Fibroblast of lung (primary cell): ENCODE data around the gene CHFR. TPM values are rescaled to one million over a fixed set of nuclear protein-coding genes. Genes with fewer than 3 reads are reported as not detected.

Source experiments
- DNase-seq, 2 donors: peaks; one replicate each; pipeline versions ENCODE4 v3.0.0 to v3.0.0-alpha.2; 2010; ENCODE audit warnings: low read depth in 2 of 2
- H2AFZ ChIP-seq: 2 replicates; pipeline ENCODE4 v1.5.1; 2012; ENCODE audit warnings: low read length, control low read depth, inconsistent platforms
- H3K27ac ChIP-seq: 2 replicates; pipeline ENCODE4 v1.5.1; 2011; ENCODE audit warnings: low read length, control low read depth; ENCODE audit not compliant: insufficient read depth
- H3K27me3 ChIP-seq: 2 replicates; pipeline ENCODE4 v1.5.1; 2011; ENCODE audit warnings: mild to moderate bottlenecking, low read length; ENCODE audit not compliant: control insufficient read depth, insufficient read depth
- H3K36me3 ChIP-seq: 2 replicates; pipeline ENCODE4 v1.5.1; 2011; ENCODE audit warnings: low read length; ENCODE audit not compliant: control insufficient read depth, insufficient read depth
- H3K4me1 ChIP-seq: 2 replicates; pipeline ENCODE4 v1.5.1; 2011; ENCODE audit warnings: low read length; ENCODE audit not compliant: control insufficient read depth, insufficient read depth; ENCODE audit errors: extremely low read depth
- H3K4me2 ChIP-seq: 2 replicates; pipeline ENCODE4 v1.5.1; 2011; ENCODE audit warnings: low read length, control low read depth; ENCODE audit not compliant: insufficient read depth; ENCODE audit errors: extremely low read depth
- H3K4me3 ChIP-seq, 4 experiments: fragments of 200-600 bp in 1 of 4; sonication (generic) in 1 of 4; replicated peaks in 1 of 4; 2 replicates each; pipeline ENCODE4 v1.5.1; 2011 to 2016; ENCODE audit warnings: low read length in 4 of 4, low read depth in 3 of 4, mild to moderate bottlenecking in 3 of 4, control low read depth in 2 of 4, inconsistent platforms in 1 of 4, mixed read lengths in 1 of 4; ENCODE audit not compliant: insufficient read depth in 1 of 4; ENCODE audit errors: control extremely low read depth in 1 of 4
- H3K79me2 ChIP-seq: 2 replicates; pipeline ENCODE4 v1.5.1; 2012; ENCODE audit warnings: mild to moderate bottlenecking, low read length, inconsistent platforms; ENCODE audit not compliant: control insufficient read depth, insufficient read depth
- H3K9ac ChIP-seq: 2 replicates; pipeline ENCODE4 v1.5.1; 2011; ENCODE audit warnings: mild to moderate bottlenecking, low read length, control low read depth; ENCODE audit not compliant: insufficient read depth
- H3K9me3 ChIP-seq: 2 replicates; pipeline ENCODE4 v1.5.1; 2012; ENCODE audit warnings: low read depth, low read length; ENCODE audit not compliant: control insufficient read depth, insufficient read depth
- H4K20me1 ChIP-seq: 2 replicates; pipeline ENCODE4 v1.5.1; 2011; ENCODE audit warnings: low read length; ENCODE audit not compliant: control insufficient read depth, insufficient read depth; ENCODE audit errors: extremely low read depth
- EZH2 ChIP-seq: IDR thresholded peaks from 2 replicates; pipeline ENCODE4 v1.5.1; 2012; ENCODE audit warnings: low read length, control low read depth, mild to moderate bottlenecking; ENCODE audit errors: missing control alignments
- polyA plus RNA-seq, 2 donors: library from polyadenylated mRNA; depleted of rRNA in 1 of 2; stranded (reverse) in 1 of 2; unstranded in 1 of 2; fragments of >200 nt; gene quantifications; 2 replicates each; pipeline ENCODE4 v1.2.1, GENCODE V29; 2011 to 2012; ENCODE audit warnings: missing spikeins in 1 of 2
- total RNA-seq: library from RNA; depleted of rRNA; stranded (reverse); fragments of >200 nt; gene quantifications from 2 replicates; pipeline ENCODE4 v1.2.1, GENCODE V29; 2014
- TF ChIP-seq, protein P1 (sequence below), 2 donors: IDR thresholded peaks in 1 of 2; conservative IDR thresholded peaks in 1 of 2; 1 replicate in 1 of 2; 2 replicates in 1 of 2; pipeline ENCODE4 v1.5.1; 2011 to 2012; ENCODE audit warnings: low read length in 2 of 2, control low read depth in 1 of 2, inconsistent platforms in 1 of 2, low read depth in 1 of 2, mild to moderate bottlenecking in 1 of 2

The CHFR gene
- total and polyA plus RNA-seq, 2 donors (not counting 1 experiment from before 2014, with no cell fraction given): 24.3 to 28.2 TPM

DNA sequence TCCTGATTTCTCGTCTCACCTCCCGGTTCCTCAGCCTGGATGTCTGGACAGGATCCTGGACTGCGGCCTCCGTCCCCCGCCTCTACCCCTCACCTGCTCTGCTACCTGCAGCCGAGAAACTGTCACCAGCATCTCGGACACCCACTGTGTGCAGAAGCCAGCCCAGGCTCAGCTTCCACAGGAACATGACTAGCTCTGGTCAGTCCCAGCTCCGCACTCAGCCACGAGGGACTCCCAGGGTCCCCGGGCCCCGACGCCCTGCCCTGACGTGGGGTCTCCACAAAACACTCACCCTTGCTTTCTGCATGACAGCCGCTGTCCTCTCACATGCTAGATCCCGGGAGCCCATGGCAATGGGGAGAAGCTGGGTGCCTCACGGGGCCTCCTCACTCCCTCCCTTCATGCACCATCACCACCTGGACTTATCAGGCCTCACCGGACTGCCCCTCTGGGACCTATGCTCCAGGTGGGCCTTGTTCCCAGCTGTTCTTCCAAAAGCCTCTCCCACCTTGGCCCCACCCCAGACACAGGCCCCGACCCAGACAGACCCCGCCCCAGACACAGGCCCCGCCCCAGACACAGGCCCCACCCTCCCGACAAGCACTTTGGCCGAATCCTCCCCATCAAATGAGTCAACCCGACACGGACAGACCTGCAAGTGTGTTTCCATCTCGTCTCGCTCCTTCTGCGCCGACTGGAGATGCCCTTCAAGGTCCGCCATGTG, 98.9 kb downstream of the CHFR start:
- Histone ChIP-seq H3K9ac (no peak overlapping the region), H4K20me1 (no peaks in the 10 kb centered on the region), H3K4me2 (no peak overlapping the region), H3K79me2 (peaks cover 14% of the 10 kb centered on the region), H3K4me3 (no peak overlapping the region), H3K36me3 (peaks cover 41% of the 10 kb centered on the region), H3K27me3 (no peaks in the 10 kb centered on the region), H3K27ac (no peak overlapping the region), H2AFZ (no peak overlapping the region), H3K4me1 (peaks cover 2% of the 10 kb centered on the region), H3K9me3 (no peaks in the 10 kb centered on the region)
- no peak for DNase-seq
- TF ChIP-seq, protein P1, sequence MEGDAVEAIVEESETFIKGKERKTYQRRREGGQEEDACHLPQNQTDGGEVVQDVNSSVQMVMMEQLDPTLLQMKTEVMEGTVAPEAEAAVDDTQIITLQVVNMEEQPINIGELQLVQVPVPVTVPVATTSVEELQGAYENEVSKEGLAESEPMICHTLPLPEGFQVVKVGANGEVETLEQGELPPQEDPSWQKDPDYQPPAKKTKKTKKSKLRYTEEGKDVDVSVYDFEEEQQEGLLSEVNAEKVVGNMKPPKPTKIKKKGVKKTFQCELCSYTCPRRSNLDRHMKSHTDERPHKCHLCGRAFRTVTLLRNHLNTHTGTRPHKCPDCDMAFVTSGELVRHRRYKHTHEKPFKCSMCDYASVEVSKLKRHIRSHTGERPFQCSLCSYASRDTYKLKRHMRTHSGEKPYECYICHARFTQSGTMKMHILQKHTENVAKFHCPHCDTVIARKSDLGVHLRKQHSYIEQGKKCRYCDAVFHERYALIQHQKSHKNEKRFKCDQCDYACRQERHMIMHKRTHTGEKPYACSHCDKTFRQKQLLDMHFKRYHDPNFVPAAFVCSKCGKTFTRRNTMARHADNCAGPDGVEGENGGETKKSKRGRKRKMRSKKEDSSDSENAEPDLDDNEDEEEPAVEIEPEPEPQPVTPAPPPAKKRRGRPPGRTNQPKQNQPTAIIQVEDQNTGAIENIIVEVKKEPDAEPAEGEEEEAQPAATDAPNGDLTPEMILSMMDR (conservative IDR thresholded peaks at IDR 0.05 in 1 of 2, IDR thresholded peaks at IDR 0.05 in 1 of 2; ENCODE audit: low read depth in 1 of 2, low read length in 2 of 2): no peak
- no peak for TF ChIP-seq EZH2

DNA sequence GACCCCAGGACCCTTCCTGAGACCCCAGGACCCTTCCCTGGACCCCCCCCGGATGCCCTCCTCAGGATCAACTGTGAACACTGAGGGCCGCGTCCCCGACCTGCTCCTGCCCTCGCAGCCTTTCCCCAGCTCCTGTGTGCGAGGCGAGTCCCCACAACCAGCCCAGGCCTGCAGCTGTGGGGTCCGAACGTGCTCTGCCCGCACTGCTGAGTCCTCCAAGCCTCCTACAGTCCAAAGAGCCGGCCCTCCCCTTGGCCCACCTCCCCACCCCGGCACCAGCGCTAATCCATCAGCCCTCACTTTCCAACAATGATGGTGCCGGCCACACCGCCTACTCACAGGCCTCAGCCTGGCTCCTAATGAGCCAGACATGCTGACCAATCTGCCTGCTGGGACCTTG, 99.5 kb downstream of the CHFR start:
- Histone ChIP-seq H3K36me3 (peaks cover 42% of the 10 kb centered on the region), H4K20me1 (no peaks in the 10 kb centered on the region), H3K9ac (no peak overlapping the region), H3K9me3 (no peaks in the 10 kb centered on the region), H3K4me3 (no peak overlapping the region), H3K27ac (no peak overlapping the region), H3K4me1 (peaks cover 2% of the 10 kb centered on the region), H3K4me2 (no peak overlapping the region), H3K27me3 (no peaks in the 10 kb centered on the region), H2AFZ (no peak overlapping the region), H3K79me2 (peaks cover 14% of the 10 kb centered on the region)
- no peak for DNase-seq
- TF ChIP-seq, protein P1 (conservative IDR thresholded peaks at IDR 0.05 in 1 of 2, IDR thresholded peaks at IDR 0.05 in 1 of 2; ENCODE audit: low read depth in 1 of 2, low read length in 2 of 2): no peak
- TF ChIP-seq EZH2: no peak

DNA sequence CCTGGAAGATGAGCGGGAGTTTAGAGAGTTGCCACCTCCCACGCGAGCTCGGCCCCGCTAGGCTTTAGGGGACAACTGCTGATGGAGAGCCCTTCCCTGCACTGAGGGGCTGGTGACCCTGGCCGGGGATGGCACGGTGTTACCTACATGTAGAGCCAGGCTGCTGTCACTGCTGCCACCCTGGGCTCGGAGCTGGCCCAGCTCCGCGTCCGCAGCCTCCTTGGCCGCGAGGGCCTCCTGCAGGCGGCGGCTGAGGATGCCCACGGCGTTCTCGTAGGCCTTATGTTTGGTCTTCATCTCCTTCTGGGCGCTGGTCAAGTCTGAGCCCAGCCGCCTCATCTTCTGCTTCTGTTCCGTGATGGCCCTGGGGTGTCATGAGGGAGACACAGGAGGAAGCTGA, 101.2 kb downstream of the CHFR start:
- no peak for DNase-seq
- Histone ChIP-seq H4K20me1 (no peaks in the 10 kb centered on the region), H3K9ac (no peak overlapping the region), H3K27ac (no peak overlapping the region), H3K4me2 (no peak overlapping the region), H3K79me2 (peaks cover 9% of the 10 kb centered on the region), H3K4me3 (no peak overlapping the region), H3K9me3 (no peaks in the 10 kb centered on the region), H3K36me3 (peaks cover 44% of the 10 kb centered on the region), H3K4me1 (peaks cover 2% of the 10 kb centered on the region), H2AFZ (no peak overlapping the region), H3K27me3 (no peaks in the 10 kb centered on the region)
- TF ChIP-seq EZH2: no peak
- TF ChIP-seq, protein P1 (conservative IDR thresholded peaks at IDR 0.05 in 1 of 2, IDR thresholded peaks at IDR 0.05 in 1 of 2; ENCODE audit: low read depth in 1 of 2, low read length in 2 of 2): no peak
